ENCODE results near the gene UHMK1.

Gene UHMK1

GRCh38 chr1:162530307-162530987 is 32.8 kb downstream of the UHMK1 start:
- DNase-seq, result peak; percentile 97 to 99

GRCh38 chr1:162530988-162531319 is 33.3 kb downstream of the UHMK1 start:
- peak in 1 of 2 experiments; percentile 13 for DNase-seq

- DNase-seq, result no peak
These were observed 37.9 kb downstream of the UHMK1 start for GRCh38 chr1:162535501-162535900.

- no peak for DNase-seq
These were observed 38.9 kb downstream of the UHMK1 start for GRCh38 chr1:162536511-162536910.

GRCh38 chr1:162537216-162537615 is 39.6 kb downstream of the UHMK1 start:
- DNase-seq, result no peak

- DNase-seq, result no peak
These were observed 41.3 kb downstream of the UHMK1 start for GRCh38 chr1:162538815-162539431.

- no peak for DNase-seq
These were observed 44.1 kb downstream of the UHMK1 start for GRCh38 chr1:162541619-162542141.

- DNase-seq, result no peak
These were observed 45.6 kb downstream of the UHMK1 start for GRCh38 chr1:162543228-162543627.

GRCh38 chr1:162548170-162548569 is 50.6 kb downstream of the UHMK1 start:
- no peak for DNase-seq

GRCh38 chr1:162549001-162549400 is 51.4 kb downstream of the UHMK1 start:
- no peak for DNase-seq

- no peak for DNase-seq
These were observed 53.3 kb downstream of the UHMK1 start for GRCh38 chr1:162550925-162551324.

- no peak for DNase-seq
These were observed 54.5 kb downstream of the UHMK1 start for GRCh38 chr1:162551969-162552683.

GRCh38 chr1:162552684-162553252 is 55.1 kb downstream of the UHMK1 start:
- no peak for DNase-seq

- DNase-seq, result no peak
These were observed 56.6 kb downstream of the UHMK1 start for GRCh38 chr1:162554258-162554657.

- no peak for DNase-seq
These were observed 59.9 kb downstream of the UHMK1 start for GRCh38 chr1:162557536-162557935.

GRCh38 chr1:162560303-162561036 is 62.9 kb downstream of the UHMK1 start:
- DNase-seq, result no peak

- peak; percentile 98 to 100 for DNase-seq
These were observed 63.5 kb downstream of the UHMK1 start for GRCh38 chr1:162561037-162561615.

- DNase-seq, result peak in 1 of 2 experiments; percentile 62
These were observed 64.2 kb downstream of the UHMK1 start, which contains the start of gene UAP1 for GRCh38 chr1:162561616-162562469. UAP1 (plus strand) TSS chr1:162561722; CDS start chr1:162566069, 4,347 bp downstream.

GRCh38 chr1:162562470-162562828 is 64.8 kb downstream of the UHMK1 start:
- DNase-seq, result peak; percentile 17 to 49

- no peak for DNase-seq
These were observed 67.2 kb downstream of the UHMK1 start for GRCh38 chr1:162564762-162565218.

GRCh38 chr1:162565460-162565859 is 67.8 kb downstream of the UHMK1 start:
- no peak for DNase-seq

Data from NCI-H526 (cell line).